ENCODE results near the gene PLD1.

The PLD1 gene

DNA sequence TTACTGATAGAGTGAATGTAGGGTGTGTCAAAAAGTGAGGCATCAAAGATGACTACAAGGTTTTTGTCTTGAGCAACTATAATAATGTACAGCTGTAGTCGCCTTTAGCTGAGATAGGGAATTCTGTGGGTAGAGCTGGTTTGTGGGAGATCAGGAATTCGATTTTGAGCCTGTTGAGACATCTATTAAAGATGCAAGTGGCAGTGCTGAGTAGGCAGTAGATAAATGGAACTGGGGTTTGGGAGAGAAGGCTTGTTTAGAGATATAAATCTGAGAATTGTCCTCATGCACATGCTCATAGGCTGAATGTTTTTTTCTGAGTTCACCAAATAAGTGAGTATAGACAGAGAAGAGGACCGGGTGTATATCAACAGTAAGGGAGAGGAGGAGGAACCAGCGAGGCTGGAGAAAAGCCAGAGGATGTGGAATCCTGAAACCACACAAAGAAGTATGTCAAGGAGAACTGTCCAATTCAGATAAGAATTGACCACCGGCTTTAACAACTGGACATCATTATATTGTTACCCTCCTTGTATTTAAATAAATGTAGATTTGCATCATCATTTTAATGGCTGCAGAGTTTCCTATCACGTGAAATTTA lies 204.0 kb downstream of the PLD1 start:
- Histone ChIP-seq H3K27me3 (ENCODE audit: control insufficient read depth, insufficient read depth, low read length) (no peaks in the 10 kb centered on the region), H3K9ac (ENCODE audit: low read depth, low read length) (no peak overlapping the region), H3K4me1 (ENCODE audit: control insufficient read depth, insufficient read depth, low read length) (no peaks in the 10 kb centered on the region), H3K4me3 (ENCODE audit: low read depth, low read length) (no peak overlapping the region), H3K9me3 (ENCODE audit: control insufficient read depth, insufficient read depth, low read length) (no peaks in the 10 kb centered on the region), H3K36me3 (ENCODE audit: control insufficient read depth, insufficient read depth, low read length) (no peaks in the 10 kb centered on the region)

DNA sequence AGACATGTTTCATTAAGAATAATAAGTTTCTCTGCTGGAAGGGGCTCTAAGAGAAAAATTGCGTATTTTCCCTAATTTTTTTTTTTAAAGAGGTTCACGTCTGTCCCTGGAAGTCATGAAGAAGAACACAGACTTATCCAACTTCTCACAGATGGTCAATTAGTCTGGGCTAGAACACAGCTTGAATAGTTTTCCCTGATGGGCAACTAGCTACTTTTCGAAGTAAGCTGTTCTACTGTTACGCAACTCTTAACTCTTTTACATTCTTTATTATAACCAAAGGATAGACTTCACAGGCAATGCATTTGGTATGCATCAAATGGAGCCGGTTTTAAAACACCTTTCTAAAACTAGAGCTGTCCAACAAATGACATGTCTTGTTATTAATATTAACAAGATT lies 205.9 kb downstream of the PLD1 start:
- no peaks in the 10 kb centered on the region for H3K4me1 ChIP-seq (ENCODE audit: control insufficient read depth, insufficient read depth, low read length)
- no peaks in the 10 kb centered on the region for H3K27me3 ChIP-seq (ENCODE audit: control insufficient read depth, insufficient read depth, low read length)
- no peaks in the 10 kb centered on the region for H3K9me3 ChIP-seq (ENCODE audit: control insufficient read depth, insufficient read depth, low read length)
- H3K4me3 ChIP-seq (ENCODE audit: low read depth, low read length), result no peak overlapping the region
- no peaks in the 10 kb centered on the region for H3K36me3 ChIP-seq (ENCODE audit: control insufficient read depth, insufficient read depth, low read length)
- H3K9ac ChIP-seq (ENCODE audit: low read depth, low read length), result no peak overlapping the region

GRCh38 chr3:171602072-171602471 lies 208.2 kb downstream of the PLD1 start:
- H3K9me3 ChIP-seq (ENCODE audit: control insufficient read depth, insufficient read depth, low read length), result no peaks in the 10 kb centered on the region
- H3K9ac ChIP-seq (ENCODE audit: low read depth, low read length), result no peak overlapping the region
- no peaks in the 10 kb centered on the region for H3K4me1 ChIP-seq (ENCODE audit: control insufficient read depth, insufficient read depth, low read length)
- H3K36me3 ChIP-seq (ENCODE audit: control insufficient read depth, insufficient read depth, low read length), result no peaks in the 10 kb centered on the region
- H3K4me3 ChIP-seq (ENCODE audit: low read depth, low read length), result no peak overlapping the region
- H3K27me3 ChIP-seq (ENCODE audit: control insufficient read depth, insufficient read depth, low read length), result no peaks in the 10 kb centered on the region

- Histone ChIP-seq H3K9me3 (ENCODE audit: control insufficient read depth, insufficient read depth, low read length) (no peaks in the 10 kb centered on the region), H3K4me1 (ENCODE audit: control insufficient read depth, insufficient read depth, low read length) (no peaks in the 10 kb centered on the region), H3K4me3 (ENCODE audit: low read depth, low read length) (no peak overlapping the region), H3K27me3 (ENCODE audit: control insufficient read depth, insufficient read depth, low read length) (no peaks in the 10 kb centered on the region), H3K9ac (ENCODE audit: low read depth, low read length) (no peak overlapping the region), H3K36me3 (ENCODE audit: control insufficient read depth, insufficient read depth, low read length) (no peaks in the 10 kb centered on the region)
Measured at GRCh38 chr3:171600030-171600429, 210.3 kb downstream of the PLD1 start.

DNA sequence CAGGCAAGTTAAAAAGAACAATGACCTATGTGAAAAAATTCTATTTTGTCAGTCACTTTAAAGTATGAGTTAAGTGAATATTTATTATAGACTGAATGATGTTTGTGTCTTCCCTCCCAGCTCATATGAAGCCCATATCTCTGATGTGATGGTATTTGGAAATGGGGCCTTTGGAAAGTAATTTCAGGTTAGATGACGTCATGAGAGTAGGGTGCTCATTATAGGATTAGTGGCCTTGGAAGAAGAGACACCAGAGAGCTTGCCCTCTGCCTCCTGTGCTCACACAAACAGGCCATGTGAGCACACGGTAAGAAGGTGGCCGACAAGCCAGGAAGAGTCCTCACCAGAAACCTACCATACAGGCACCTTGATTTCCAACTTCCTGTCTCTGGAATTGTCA lies 211.3 kb downstream of the PLD1 start:
- Histone ChIP-seq H3K4me3 (ENCODE audit: low read depth, low read length) (no peak overlapping the region), H3K9ac (ENCODE audit: low read depth, low read length) (no peak overlapping the region), H3K4me1 (ENCODE audit: control insufficient read depth, insufficient read depth, low read length) (no peaks in the 10 kb centered on the region), H3K36me3 (ENCODE audit: control insufficient read depth, insufficient read depth, low read length) (no peaks in the 10 kb centered on the region), H3K27me3 (ENCODE audit: control insufficient read depth, insufficient read depth, low read length) (no peaks in the 10 kb centered on the region), H3K9me3 (ENCODE audit: control insufficient read depth, insufficient read depth, low read length) (no peaks in the 10 kb centered on the region)

- Histone ChIP-seq H3K9me3 (ENCODE audit: control insufficient read depth, insufficient read depth, low read length) (no peaks in the 10 kb centered on the region), H3K27me3 (ENCODE audit: control insufficient read depth, insufficient read depth, low read length) (no peaks in the 10 kb centered on the region), H3K36me3 (ENCODE audit: control insufficient read depth, insufficient read depth, low read length) (no peaks in the 10 kb centered on the region), H3K4me1 (ENCODE audit: control insufficient read depth, insufficient read depth, low read length) (no peaks in the 10 kb centered on the region), H3K9ac (ENCODE audit: low read depth, low read length) (no peak overlapping the region), H3K4me3 (ENCODE audit: low read depth, low read length) (no peak overlapping the region)
Measured at GRCh38 chr3:171592786-171593185, 217.5 kb downstream of the PLD1 start.

DNA sequence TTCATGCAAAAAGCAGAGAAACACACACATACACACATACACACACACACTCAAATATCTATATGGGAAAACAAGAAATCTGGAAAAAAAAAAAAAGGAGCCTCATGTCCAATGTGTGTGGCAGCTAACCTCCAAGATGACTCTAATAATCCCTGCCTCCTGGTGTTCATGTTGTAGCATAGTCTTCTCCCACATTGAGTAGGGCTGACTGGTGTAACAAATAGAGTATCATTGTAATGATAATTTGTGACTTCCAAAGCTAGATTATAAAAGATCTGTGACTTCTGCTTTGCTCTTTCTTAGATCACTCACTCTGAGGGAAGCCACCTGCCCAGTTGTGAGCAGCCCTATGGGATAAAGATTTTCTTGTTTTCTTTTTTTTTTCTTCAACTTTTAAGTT lies 219.2 kb downstream of the PLD1 start:
- Histone ChIP-seq H3K4me3 (ENCODE audit: low read depth, low read length) (no peak overlapping the region), H3K9me3 (ENCODE audit: control insufficient read depth, insufficient read depth, low read length) (no peaks in the 10 kb centered on the region), H3K36me3 (ENCODE audit: control insufficient read depth, insufficient read depth, low read length) (no peaks in the 10 kb centered on the region), H3K27me3 (ENCODE audit: control insufficient read depth, insufficient read depth, low read length) (no peaks in the 10 kb centered on the region), H3K9ac (ENCODE audit: low read depth, low read length) (no peak overlapping the region), H3K4me1 (ENCODE audit: control insufficient read depth, insufficient read depth, low read length) (no peaks in the 10 kb centered on the region)

DNA sequence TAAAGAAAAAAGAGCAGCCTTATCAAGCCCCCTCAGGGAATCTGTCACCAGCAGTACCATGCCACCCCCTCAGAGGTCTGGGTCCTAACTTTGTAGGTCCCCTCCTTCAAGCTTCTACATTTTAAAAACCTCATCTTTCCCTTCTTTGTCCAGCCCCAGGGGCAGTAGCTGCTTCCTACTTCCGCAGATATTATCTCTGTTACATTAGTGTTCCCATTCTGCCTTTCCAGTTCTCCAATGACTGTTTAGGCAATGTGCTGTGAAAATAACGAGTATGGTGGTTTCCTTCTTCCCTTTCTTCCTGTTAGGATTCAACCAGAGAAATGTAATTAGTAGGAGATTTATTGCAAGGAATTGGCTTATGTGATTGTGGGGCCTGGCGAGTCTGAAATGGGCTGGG lies 224.0 kb downstream of the PLD1 start:
- no peak overlapping the region for H3K9ac ChIP-seq (ENCODE audit: low read depth, low read length)
- no peaks in the 10 kb centered on the region for H3K9me3 ChIP-seq (ENCODE audit: control insufficient read depth, insufficient read depth, low read length)
- no peaks in the 10 kb centered on the region for H3K4me1 ChIP-seq (ENCODE audit: control insufficient read depth, insufficient read depth, low read length)
- H3K27me3 ChIP-seq (ENCODE audit: control insufficient read depth, insufficient read depth, low read length), result no peaks in the 10 kb centered on the region
- H3K36me3 ChIP-seq (ENCODE audit: control insufficient read depth, insufficient read depth, low read length), result no peaks in the 10 kb centered on the region
- no peak overlapping the region for H3K4me3 ChIP-seq (ENCODE audit: low read depth, low read length)

- no peak overlapping the region for H3K9ac ChIP-seq (ENCODE audit: low read depth, low read length)
- H3K36me3 ChIP-seq (ENCODE audit: control insufficient read depth, insufficient read depth, low read length), result no peaks in the 10 kb centered on the region
- no peaks in the 10 kb centered on the region for H3K9me3 ChIP-seq (ENCODE audit: control insufficient read depth, insufficient read depth, low read length)
- H3K4me3 ChIP-seq (ENCODE audit: low read depth, low read length), result no peak overlapping the region
- H3K4me1 ChIP-seq (ENCODE audit: control insufficient read depth, insufficient read depth, low read length), result no peaks in the 10 kb centered on the region
- no peaks in the 10 kb centered on the region for H3K27me3 ChIP-seq (ENCODE audit: control insufficient read depth, insufficient read depth, low read length)
Measured at GRCh38 chr3:171585039-171585438, 225.2 kb downstream of the PLD1 start.

DNA sequence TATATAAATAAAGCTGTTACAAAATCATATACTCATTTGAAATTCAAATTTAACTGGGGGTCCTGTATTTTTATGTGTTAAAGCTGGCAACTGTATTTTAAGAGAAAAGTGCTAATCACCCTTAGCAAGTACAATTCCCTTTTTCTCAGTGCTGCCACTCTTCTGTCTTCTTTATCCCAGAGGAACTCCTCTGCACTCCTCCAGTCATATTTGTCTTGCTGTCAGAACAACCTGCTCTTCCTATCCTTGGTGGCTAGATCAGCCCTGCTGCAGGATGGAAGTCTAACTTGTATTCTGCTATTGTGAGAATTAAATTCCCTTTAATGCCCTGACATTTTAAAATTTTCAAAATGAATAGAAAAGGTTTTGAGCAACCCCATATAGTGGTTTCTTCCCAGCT lies 226.2 kb downstream of the PLD1 start:
- Histone ChIP-seq H3K9ac (ENCODE audit: low read depth, low read length) (no peak overlapping the region), H3K4me1 (ENCODE audit: control insufficient read depth, insufficient read depth, low read length) (no peaks in the 10 kb centered on the region), H3K4me3 (ENCODE audit: low read depth, low read length) (no peak overlapping the region), H3K27me3 (ENCODE audit: control insufficient read depth, insufficient read depth, low read length) (no peaks in the 10 kb centered on the region), H3K9me3 (ENCODE audit: control insufficient read depth, insufficient read depth, low read length) (no peaks in the 10 kb centered on the region), H3K36me3 (ENCODE audit: control insufficient read depth, insufficient read depth, low read length) (no peaks in the 10 kb centered on the region)

GRCh38 chr3:171574556-171575240 lies 235.6 kb downstream of the PLD1 start:
- no peaks in the 10 kb centered on the region for H3K27me3 ChIP-seq (ENCODE audit: control insufficient read depth, insufficient read depth, low read length)
- H3K9me3 ChIP-seq (ENCODE audit: control insufficient read depth, insufficient read depth, low read length), result no peaks in the 10 kb centered on the region
- no peaks in the 10 kb centered on the region for H3K36me3 ChIP-seq (ENCODE audit: control insufficient read depth, insufficient read depth, low read length)
- no peak overlapping the region for H3K9ac ChIP-seq (ENCODE audit: low read depth, low read length)
- H3K4me3 ChIP-seq (ENCODE audit: low read depth, low read length), result no peak overlapping the region
- no peaks in the 10 kb centered on the region for H3K4me1 ChIP-seq (ENCODE audit: control insufficient read depth, insufficient read depth, low read length)

- Histone ChIP-seq H3K36me3 (ENCODE audit: control insufficient read depth, insufficient read depth, low read length) (no peaks in the 10 kb centered on the region), H3K4me3 (ENCODE audit: low read depth, low read length) (no peak overlapping the region), H3K9me3 (ENCODE audit: control insufficient read depth, insufficient read depth, low read length) (no peaks in the 10 kb centered on the region), H3K9ac (ENCODE audit: low read depth, low read length) (no peak overlapping the region), H3K4me1 (ENCODE audit: control insufficient read depth, insufficient read depth, low read length) (no peaks in the 10 kb centered on the region), H3K27me3 (ENCODE audit: control insufficient read depth, insufficient read depth, low read length) (no peaks in the 10 kb centered on the region)
Measured at GRCh38 chr3:171569571-171570132, 240.6 kb downstream of the PLD1 start.
